HEK293T (cell line): ENCODE measurements around the gene SH2B2.

Experiments
- ARNT ChIP-seq: fragments of 450-650 bp; IDR thresholded peaks from 2 replicates; pipeline ENCODE4 v1.6.1; 2017; ENCODE audit warnings: mild to moderate bottlenecking
- BHLHE40 ChIP-seq: fragments of 450-650 bp; IDR thresholded peaks from 2 replicates; pipeline ENCODE4 v1.6.1; 2016; ENCODE audit warnings: mild to moderate bottlenecking, moderate library complexity, borderline replicate concordance
- CTBP1 ChIP-seq: fragments of 450-650 bp; IDR thresholded peaks from 2 replicates; pipeline ENCODE4 v1.6.1; 2016; ENCODE audit warnings: borderline replicate concordance
- ELF4 ChIP-seq: fragments of 450-650 bp; IDR thresholded peaks from 2 replicates; pipeline ENCODE4 v1.6.1; 2017; ENCODE audit warnings: antibody characterized with exemption
- FOXA1 ChIP-seq: fragments of 450-650 bp; IDR thresholded peaks from 2 replicates; pipeline ENCODE4 v1.6.1; 2016; ENCODE audit warnings: mild to moderate bottlenecking
- SP1 ChIP-seq: fragments of 450-650 bp; IDR thresholded peaks from 2 replicates; pipeline ENCODE4 v1.6.1; 2017
- SUZ12 ChIP-seq: fragments of 450-650 bp; IDR thresholded peaks from 2 replicates; pipeline ENCODE4 v1.6.1; 2016; ENCODE audit warnings: mild to moderate bottlenecking
- ZNF384 ChIP-seq: fragments of 450-650 bp; IDR thresholded peaks from 2 replicates; pipeline ENCODE4 v1.6.1; 2016

- TF ChIP-seq ELF4 (no peak), FOXA1 (no peak), ZNF384 (no peak), ARNT (no peak), SUZ12 (no peak), SP1 (no peak), CTBP1 (no peak), BHLHE40 (no peak)
These were observed 9.8 kb downstream of the SH2B2 start for GRCh38 chr7:102296514-102296913.
